ENCODE results near the gene TEAD4. TPM values are rescaled to one million over a fixed set of nuclear protein-coding genes. Genes with fewer than 3 reads are reported as not detected.

TEAD4 gene
- total and polyA plus RNA-seq, 2 donors (not counting 1 experiment from before 2014, with no cell fraction given), result 6.3 to 14.3 TPM

GRCh38 chr12:3017281-3017680, 58.1 kb downstream of the TEAD4 start:
- H3K36me3 ChIP-seq (ENCODE audit: control insufficient read depth, insufficient read depth, low read length), result no peaks in the 10 kb centered on the region
- H3K27ac ChIP-seq (ENCODE audit: insufficient read depth, low read length), result no peak overlapping the region

GRCh38 chr12:3018284-3019004, 59.2 kb downstream of the TEAD4 start:
- Histone ChIP-seq H3K9me3 (ENCODE audit: control insufficient read depth, insufficient read depth, low read depth, low read length) (no peaks in the 10 kb centered on the region), H3K79me2 (ENCODE audit: control insufficient read depth, insufficient read depth, low read length) (no peaks in the 10 kb centered on the region), H3K4me3 (replicated peaks in 1 of 4; ENCODE audit: control extremely low read depth in 1 of 4, insufficient read depth in 1 of 4, low read depth in 3 of 4, low read length in 4 of 4) (no peak overlapping the region), H3K4me1 (ENCODE audit: control insufficient read depth, extremely low read depth, insufficient read depth, low read length) (peaks cover 2% of the 10 kb centered on the region), H2AFZ (ENCODE audit: low read length) (no peak overlapping the region), H3K9ac (ENCODE audit: insufficient read depth, low read length) (no peak overlapping the region), H4K20me1 (ENCODE audit: control insufficient read depth, extremely low read depth, insufficient read depth, low read length) (no peaks in the 10 kb centered on the region), H3K4me2 (ENCODE audit: extremely low read depth, insufficient read depth, low read length) (no peak overlapping the region), H3K27ac (ENCODE audit: insufficient read depth, low read length) (no peak overlapping the region), H3K36me3 (ENCODE audit: control insufficient read depth, insufficient read depth, low read length) (peaks cover 2% of the 10 kb centered on the region), H3K27me3 (ENCODE audit: control insufficient read depth, insufficient read depth, low read length) (no peaks in the 10 kb centered on the region)
- no peak for DNase-seq (ENCODE audit: low read depth in 2 of 2)
- TF ChIP-seq EZH2 (IDR thresholded peaks at IDR 0.05; ENCODE audit: low read length, missing control alignments), result no peak
- no peak for TF ChIP-seq CTCF (conservative IDR thresholded peaks at IDR 0.05 in 1 of 2, IDR thresholded peaks at IDR 0.05 in 1 of 2; ENCODE audit: low read depth in 1 of 2, low read length in 2 of 2)

More at GRCh38 chr12:3017281-3017680, 58.1 kb downstream of the TEAD4 start:
- Histone ChIP-seq H3K79me2 (ENCODE audit: control insufficient read depth, insufficient read depth, low read length) (no peaks in the 10 kb centered on the region), H3K9me3 (ENCODE audit: control insufficient read depth, insufficient read depth, low read depth, low read length) (no peaks in the 10 kb centered on the region), H3K4me2 (ENCODE audit: extremely low read depth, insufficient read depth, low read length) (no peak overlapping the region), H3K9ac (ENCODE audit: insufficient read depth, low read length) (no peak overlapping the region), H3K27me3 (ENCODE audit: control insufficient read depth, insufficient read depth, low read length) (no peaks in the 10 kb centered on the region), H3K4me3 (replicated peaks in 1 of 4; ENCODE audit: control extremely low read depth in 1 of 4, insufficient read depth in 1 of 4, low read depth in 3 of 4, low read length in 4 of 4) (no peak overlapping the region), H2AFZ (ENCODE audit: low read length) (no peak overlapping the region), H4K20me1 (ENCODE audit: control insufficient read depth, extremely low read depth, insufficient read depth, low read length) (no peaks in the 10 kb centered on the region), H3K4me1 (ENCODE audit: control insufficient read depth, extremely low read depth, insufficient read depth, low read length) (peaks cover 2% of the 10 kb centered on the region)
- DNase-seq (ENCODE audit: low read depth in 2 of 2), result no peak
- no peak for TF ChIP-seq CTCF (conservative IDR thresholded peaks at IDR 0.05 in 1 of 2, IDR thresholded peaks at IDR 0.05 in 1 of 2; ENCODE audit: low read depth in 1 of 2, low read length in 2 of 2)
- no peak for TF ChIP-seq EZH2 (IDR thresholded peaks at IDR 0.05; ENCODE audit: low read length, missing control alignments)

- H3K36me3 ChIP-seq (ENCODE audit: control insufficient read depth, insufficient read depth, low read length), result peaks cover 2% of the 10 kb centered on the region
- no peak overlapping the region for H2AFZ ChIP-seq (ENCODE audit: low read length)
- no peaks in the 10 kb centered on the region for H3K79me2 ChIP-seq (ENCODE audit: control insufficient read depth, insufficient read depth, low read length)
- no peak for DNase-seq (ENCODE audit: low read depth in 2 of 2)
- no peak overlapping the region for H3K27ac ChIP-seq (ENCODE audit: insufficient read depth, low read length)
- H3K9ac ChIP-seq (ENCODE audit: insufficient read depth, low read length), result no peak overlapping the region
- H3K27me3 ChIP-seq (ENCODE audit: control insufficient read depth, insufficient read depth, low read length), result no peaks in the 10 kb centered on the region
- no peak overlapping the region for H3K4me2 ChIP-seq (ENCODE audit: extremely low read depth, insufficient read depth, low read length)
- no peaks in the 10 kb centered on the region for H3K9me3 ChIP-seq (ENCODE audit: control insufficient read depth, insufficient read depth, low read depth, low read length)
- no peaks in the 10 kb centered on the region for H3K4me1 ChIP-seq (ENCODE audit: control insufficient read depth, extremely low read depth, insufficient read depth, low read length)
- no peak overlapping the region for H3K4me3 ChIP-seq (replicated peaks in 1 of 4; ENCODE audit: control extremely low read depth in 1 of 4, insufficient read depth in 1 of 4, low read depth in 3 of 4, low read length in 4 of 4)
- no peak for TF ChIP-seq EZH2 (IDR thresholded peaks at IDR 0.05; ENCODE audit: low read length, missing control alignments)
- no peak for TF ChIP-seq CTCF (conservative IDR thresholded peaks at IDR 0.05 in 1 of 2, IDR thresholded peaks at IDR 0.05 in 1 of 2; ENCODE audit: low read depth in 1 of 2, low read length in 2 of 2)
- no peaks in the 10 kb centered on the region for H4K20me1 ChIP-seq (ENCODE audit: control insufficient read depth, extremely low read depth, insufficient read depth, low read length)
Observed at GRCh38 chr12:3019005-3019680, 59.9 kb downstream of the TEAD4 start.
